Lung (tissue), 12 donors: ENCODE results near the gene DHRS1. TPM values are rescaled to one million over a fixed set of nuclear protein-coding genes. Genes with fewer than 3 reads are reported as not detected.

Source experiments
- ATAC-seq: fragments of 200-7000 bp; cut with Tn5 transposase; one replicate; pipeline ENCODE4 v1.9.1; 2020; ENCODE audit warnings: moderate number of reproducible peaks; ENCODE audit not compliant: insufficient read depth, low FRiP score
- DNase-seq, 3 donors: peaks; one replicate each; pipeline ENCODE4 v3.0.0-alpha.2; 2013 to 2017
- H3K27ac ChIP-seq, 2 donors: one replicate each; pipeline ENCODE4 v1.5.1; 2013; ENCODE audit warnings: mild to moderate bottlenecking in 2 of 2, moderate library complexity in 2 of 2, control low read depth in 1 of 2, inconsistent platforms in 1 of 2, low read depth in 1 of 2, low read length in 1 of 2
- H3K27me3 ChIP-seq, 3 donors: one replicate each; pipeline ENCODE4 v1.5.1; 2013; ENCODE audit warnings: low read length in 2 of 3; ENCODE audit not compliant: control insufficient read depth in 3 of 3, insufficient read depth in 3 of 3
- H3K36me3 ChIP-seq, 4 donors: one replicate each; pipeline ENCODE4 v1.5.1; 2013; ENCODE audit warnings: low read length in 4 of 4, mild to moderate bottlenecking in 1 of 4, moderate library complexity in 1 of 4; ENCODE audit not compliant: control insufficient read depth in 4 of 4, insufficient read depth in 4 of 4
- H3K4me1 ChIP-seq, 5 donors: one replicate each; pipeline ENCODE4 v1.5.1; 2013; ENCODE audit warnings: low read length in 5 of 5, mild to moderate bottlenecking in 2 of 5, moderate library complexity in 1 of 5; ENCODE audit not compliant: control insufficient read depth in 5 of 5, insufficient read depth in 5 of 5
- H3K4me3 ChIP-seq: one replicate; pipeline ENCODE4 v1.5.1; 2013; ENCODE audit warnings: mild to moderate bottlenecking, control low read depth, moderate library complexity
- H3K9ac ChIP-seq, 2 donors: one replicate each; pipeline ENCODE4 v1.5.1; 2013; ENCODE audit warnings: low read length in 2 of 2, control low read depth in 1 of 2; ENCODE audit not compliant: insufficient read depth in 1 of 2
- H3K9me3 ChIP-seq, 4 donors: one replicate each; pipeline ENCODE4 v1.5.1; 2013; ENCODE audit warnings: low read length in 3 of 4, mild to moderate bottlenecking in 1 of 4, moderate library complexity in 1 of 4; ENCODE audit not compliant: control insufficient read depth in 4 of 4, insufficient read depth in 3 of 4
- WGBS, 2 donors: extraction: QIAGEN DNeasy Blood & Tissue Kit; methylation state at CpG; one replicate each; pipeline ENCODE4 v1.1.7; 2013; 5-methylcytosine and 5-hydroxymethylcytosine counted together
- polyA plus RNA-seq, 2 donors: library from polyadenylated mRNA; stranded (reverse); fragments of 200-250 nt; gene quantifications; one replicate each; pipeline ENCODE4 v1.2.1, GENCODE V29; 2013
- total RNA-seq, 2 donors: library from RNA; depleted of rRNA in 1 of 2; stranded (reverse); fragments of >200 nt in 1 of 2; gene quantifications; one replicate each; pipeline ENCODE4 v1.2.1, GENCODE V29; 2014 to 2021
- TF ChIP-seq, protein P1 (sequence below): IDR thresholded peaks from 2 replicates; pipeline ENCODE4 v1.5.1; 2012; ENCODE audit warnings: mild to moderate bottlenecking; ENCODE audit errors: control extremely low read depth, extremely low read depth
- donor health status: control.
- donor health status: control.
- donor health status: Bipolar disorder and iron deficiency.
- donor health status: healthy.
- donor health status: DM: yes; HTN: yes; CAD: no.

The DHRS1 gene
- total and polyA plus RNA-seq, 4 donors, result 20.6 to 27.8 (median 22.4) TPM

DNA sequence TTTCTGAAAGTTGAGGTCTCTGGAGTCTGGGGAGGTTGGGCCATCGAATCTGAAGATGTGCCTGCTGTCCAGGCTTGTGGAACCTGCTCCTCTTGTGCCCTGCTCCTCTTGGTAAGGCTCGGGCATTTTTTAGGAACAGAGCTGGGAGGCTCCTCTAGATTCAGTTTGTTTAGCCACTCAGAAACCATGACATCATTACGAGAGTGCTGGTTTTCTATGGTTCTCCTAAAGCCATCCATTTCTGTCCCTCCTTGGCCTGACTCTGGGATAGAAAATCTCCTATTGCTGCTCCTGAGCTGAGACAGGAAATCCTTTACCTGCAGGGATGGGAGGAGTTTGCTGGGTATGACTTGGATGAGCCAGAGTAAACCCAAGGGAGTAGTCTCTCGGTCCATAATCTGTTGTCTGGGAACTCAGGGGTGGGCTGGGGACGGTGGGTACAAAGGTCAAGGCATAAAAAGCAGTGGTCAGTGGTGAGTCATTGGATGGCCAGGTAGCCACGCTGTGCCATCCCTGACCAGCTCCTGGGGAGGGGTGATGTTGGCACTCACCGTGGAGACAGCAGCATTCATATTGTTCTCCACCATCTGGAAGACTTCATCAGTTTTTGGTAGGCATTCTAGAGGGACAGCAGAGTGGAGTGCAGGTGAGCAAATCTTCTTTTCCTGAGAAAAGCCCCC, 37.7 kb upstream of the DHRS1 start:
- ATAC-seq (no peak), DNase-seq (no peak)
- Histone ChIP-seq H3K9ac (no peak overlapping the region), H3K27me3 (peaks cover 0 to 74% (median 56%) of the 10 kb centered on the region in 3 donors), H3K4me1 (peaks cover 0 to 28% (median 15%) of the 10 kb centered on the region in 5 donors), H3K36me3 (peaks cover 0 to 5% (median 0%) of the 10 kb centered on the region in 4 donors), H3K27ac (no peak overlapping the region), H3K9me3 (no peaks in the 10 kb centered on the region), H3K4me3 (no peak overlapping the region)
- 91 to 94% methylated on average over 7 of the region's 7 CpGs for WGBS, 2 donors
- TF ChIP-seq, protein P1, sequence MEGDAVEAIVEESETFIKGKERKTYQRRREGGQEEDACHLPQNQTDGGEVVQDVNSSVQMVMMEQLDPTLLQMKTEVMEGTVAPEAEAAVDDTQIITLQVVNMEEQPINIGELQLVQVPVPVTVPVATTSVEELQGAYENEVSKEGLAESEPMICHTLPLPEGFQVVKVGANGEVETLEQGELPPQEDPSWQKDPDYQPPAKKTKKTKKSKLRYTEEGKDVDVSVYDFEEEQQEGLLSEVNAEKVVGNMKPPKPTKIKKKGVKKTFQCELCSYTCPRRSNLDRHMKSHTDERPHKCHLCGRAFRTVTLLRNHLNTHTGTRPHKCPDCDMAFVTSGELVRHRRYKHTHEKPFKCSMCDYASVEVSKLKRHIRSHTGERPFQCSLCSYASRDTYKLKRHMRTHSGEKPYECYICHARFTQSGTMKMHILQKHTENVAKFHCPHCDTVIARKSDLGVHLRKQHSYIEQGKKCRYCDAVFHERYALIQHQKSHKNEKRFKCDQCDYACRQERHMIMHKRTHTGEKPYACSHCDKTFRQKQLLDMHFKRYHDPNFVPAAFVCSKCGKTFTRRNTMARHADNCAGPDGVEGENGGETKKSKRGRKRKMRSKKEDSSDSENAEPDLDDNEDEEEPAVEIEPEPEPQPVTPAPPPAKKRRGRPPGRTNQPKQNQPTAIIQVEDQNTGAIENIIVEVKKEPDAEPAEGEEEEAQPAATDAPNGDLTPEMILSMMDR, result no peak

GRCh38 chr14:24335461-24336171, 36.0 kb upstream of the DHRS1 start:
- DNase-seq (peak in 1 of 3 donors; percentile 25), ATAC-seq (no peak)
- TF ChIP-seq, protein P1, result no peak
- no peak overlapping the region for H3K9ac ChIP-seq
- peak overlapping the region in 1 of 2 donors; percentile 82 for H3K27ac ChIP-seq
- WGBS, 2 donors, result 49 to 63% methylated on average over 12 of the region's 12 CpGs
- H3K9me3 ChIP-seq, result no peaks in the 10 kb centered on the region
- peaks cover 0 to 5% (median 0%) of the 10 kb centered on the region in 4 donors for H3K36me3 ChIP-seq
- H3K27me3 ChIP-seq, result peaks cover 0 to 69% (median 57%) of the 10 kb centered on the region in 3 donors
- H3K4me3 ChIP-seq, result no peak overlapping the region
- H3K4me1 ChIP-seq, result peaks cover 0 to 31% (median 15%) of the 10 kb centered on the region in 5 donors

DNA sequence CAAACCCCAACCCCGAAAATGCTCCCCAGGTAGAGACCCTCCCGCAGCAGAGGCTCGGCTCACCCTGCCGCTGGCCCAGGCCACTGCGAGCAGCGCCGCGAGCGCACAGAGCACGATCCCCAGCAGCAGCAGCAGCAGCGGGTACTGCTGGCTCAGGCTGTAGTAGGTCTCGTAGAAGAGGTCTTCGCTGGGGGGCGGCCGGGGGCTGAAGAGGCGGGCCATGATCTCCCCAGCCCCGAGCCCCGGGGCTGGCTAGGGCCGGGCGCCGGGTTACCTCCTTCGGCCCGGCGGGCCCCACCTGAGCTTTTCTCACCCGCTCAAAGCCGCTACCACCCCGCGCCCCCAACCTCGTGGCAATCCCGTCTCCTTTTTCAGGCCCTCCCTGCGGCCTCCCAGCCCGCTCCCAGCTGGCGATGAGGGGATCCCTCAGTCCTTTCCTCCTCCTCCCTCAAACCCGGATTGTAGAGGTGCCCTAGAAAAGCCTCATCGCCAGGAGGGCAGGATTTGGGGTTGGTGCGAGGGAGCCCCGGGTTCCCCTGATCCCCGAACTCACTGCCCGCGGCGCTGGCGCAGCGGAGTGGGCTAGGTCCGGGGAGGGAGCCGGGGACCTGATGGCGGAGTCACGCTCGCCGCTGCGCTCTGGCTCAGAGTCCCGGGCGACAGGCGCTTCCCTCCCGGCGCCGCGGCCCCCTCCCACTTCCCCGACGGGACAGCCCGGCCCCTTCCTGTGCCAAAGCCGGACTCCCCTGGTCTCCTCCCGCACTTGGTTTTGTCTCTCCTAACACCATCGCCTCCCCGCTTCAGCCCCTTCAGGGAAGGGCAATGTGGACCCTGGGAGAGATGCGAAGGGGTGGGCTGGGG, 35.1 kb upstream of the DHRS1 start, which contains the start of gene ADCY4:
Gene ADCY4, minus strand, starts transcription at position 641 of the 861 bp plus-strand sequence. Its CDS starts 419 bp downstream, at position 222.
- ATAC-seq (no peak), DNase-seq (peak; percentile 32 to 46 (median 44))
- H3K27ac ChIP-seq, result peak within 1 kb of the TSS; percentile 82
- H3K27me3 ChIP-seq, result peaks cover 0 to 69% (median 48%) of the 10 kb centered on the region in 3 donors
- WGBS, 2 donors, result 4 to 5% methylated on average over 57 to 65 of the region's 65 CpGs
- H3K4me1 ChIP-seq, result peaks cover 0 to 28% (median 15%) of the 10 kb centered on the region in 5 donors
- no peaks in the 10 kb centered on the region for H3K9me3 ChIP-seq
- peaks cover 0 to 9% (median 0%) of the 10 kb centered on the region in 4 donors for H3K36me3 ChIP-seq
- peak within 1 kb of the TSS; percentile 48 for H3K4me3 ChIP-seq
- TF ChIP-seq, protein P1, result no peak
- peak within 1 kb of the TSS in 1 of 2 donors; percentile 11 for H3K9ac ChIP-seq
